Left lobe of liver (tissue), 2 donors: ENCODE measurements around the gene PIK3AP1. TPM values are rescaled to one million over a fixed set of nuclear protein-coding genes. Genes with fewer than 3 reads are reported as not detected.

ENCODE experiments used
- ATAC-seq: fragments of 200-7000 bp; cut with Tn5 transposase; one replicate; pipeline ENCODE4 v1.9.1; 2020; ENCODE audit warnings: mild to moderate bottlenecking, moderate library complexity
- DNase-seq: peaks from one replicate; pipeline ENCODE4 v3.0.0-alpha.2; 2020; ENCODE audit warnings: low spot score
- total RNA-seq: library from RNA; stranded (reverse); gene quantifications from one replicate; pipeline ENCODE4 v1.2.1, GENCODE V29; 2021
- donor health status: DM: no; HTN: no; CAD: no; lungs with moderate emphysema.
- donor health status: DM: no; HTN: yes; CAD: no.

The PIK3AP1 gene
- total RNA-seq, 1 donor from 2014 or later, result 35.7 TPM

GRCh38 chr10:96676272-96677112 lies 43.8 kb downstream of the PIK3AP1 start:
- ATAC-seq, result peak; percentile 66
- DNase-seq, result peak; percentile 83

GRCh38 chr10:96675846-96676245 lies 44.5 kb downstream of the PIK3AP1 start:
- DNase-seq (peak; percentile 89), ATAC-seq (peak; percentile 60)

- DNase-seq (peak; percentile 65), ATAC-seq (peak; percentile 43)
Measured at GRCh38 chr10:96673318-96674099, 46.8 kb downstream of the PIK3AP1 start.

GRCh38 chr10:96672481-96673175 lies 47.7 kb downstream of the PIK3AP1 start:
- ATAC-seq (no peak), DNase-seq (no peak)

- DNase-seq (no peak), ATAC-seq (no peak)
Measured at GRCh38 chr10:96671211-96671890, 49.0 kb downstream of the PIK3AP1 start.

- ATAC-seq, result no peak
- no peak for DNase-seq
Measured at GRCh38 chr10:96670786-96671185, 49.5 kb downstream of the PIK3AP1 start.

GRCh38 chr10:96667401-96667800 lies 52.9 kb downstream of the PIK3AP1 start:
- DNase-seq (no peak), ATAC-seq (no peak)

GRCh38 chr10:96666741-96667140 lies 53.6 kb downstream of the PIK3AP1 start:
- no peak for ATAC-seq

GRCh38 chr10:96665306-96665705 lies 55.0 kb downstream of the PIK3AP1 start:
- ATAC-seq (no peak), DNase-seq (no peak)

More at GRCh38 chr10:96666741-96667140, 53.6 kb downstream of the PIK3AP1 start:
- no peak for DNase-seq

- DNase-seq, result no peak
- peak; percentile 44 for ATAC-seq
Measured at GRCh38 chr10:96664563-96664962, 55.8 kb downstream of the PIK3AP1 start.

- ATAC-seq (peak; percentile 90), DNase-seq (no peak)
Measured at GRCh38 chr10:96663797-96664196, 56.5 kb downstream of the PIK3AP1 start.

GRCh38 chr10:96661632-96662031 lies 58.7 kb downstream of the PIK3AP1 start:
- ATAC-seq (no peak), DNase-seq (no peak)

GRCh38 chr10:96660297-96660696 lies 60.0 kb downstream of the PIK3AP1 start:
- DNase-seq, result no peak
- ATAC-seq, result no peak

GRCh38 chr10:96658844-96659243 lies 61.5 kb downstream of the PIK3AP1 start:
- ATAC-seq (peak; percentile 9), DNase-seq (no peak)

- DNase-seq (no peak), ATAC-seq (no peak)
Measured at GRCh38 chr10:96657385-96657784, 62.9 kb downstream of the PIK3AP1 start.

- ATAC-seq, result peak; percentile 6
- DNase-seq, result no peak
Measured at GRCh38 chr10:96656839-96657238, 63.5 kb downstream of the PIK3AP1 start.

GRCh38 chr10:96656198-96656577 lies 64.1 kb downstream of the PIK3AP1 start:
- ATAC-seq, result no peak

GRCh38 chr10:96655461-96656197 lies 64.7 kb downstream of the PIK3AP1 start:
- ATAC-seq, result peak; percentile 51
- no peak for DNase-seq

More at GRCh38 chr10:96656198-96656577, 64.1 kb downstream of the PIK3AP1 start:
- no peak for DNase-seq

- no peak for ATAC-seq
Measured at GRCh38 chr10:96651998-96652431, 68.3 kb downstream of the PIK3AP1 start.

GRCh38 chr10:96650958-96651357 lies 69.4 kb downstream of the PIK3AP1 start:
- DNase-seq (no peak), ATAC-seq (no peak)

More at GRCh38 chr10:96651998-96652431, 68.3 kb downstream of the PIK3AP1 start:
- no peak for DNase-seq
